Epithelial cell of esophagus (primary cell): ENCODE results near the gene AHDC1.

Source experiments
- DNase-seq: peaks from one replicate; pipeline ENCODE4 v3.0.0; 2010; ENCODE audit warnings: low read depth
- H3K4me3 ChIP-seq: 2 replicates; pipeline ENCODE4 v1.5.1; 2011; ENCODE audit warnings: mild to moderate bottlenecking, low read length, control low read depth
- CTCF ChIP-seq: IDR thresholded peaks from 2 replicates; pipeline ENCODE4 v1.5.1; 2011; ENCODE audit warnings: low read depth, mild to moderate bottlenecking, low read length, control low read depth, inconsistent platforms; ENCODE audit not compliant: insufficient read depth; ENCODE audit errors: missing control alignments

AHDC1 gene

GRCh38 chr1:27561124-27561899 lies 42.6 kb downstream of the AHDC1 start:
- DNase-seq = no peak
- no peak overlapping the region for H3K4me3 ChIP-seq
- no peak for TF ChIP-seq CTCF

DNA sequence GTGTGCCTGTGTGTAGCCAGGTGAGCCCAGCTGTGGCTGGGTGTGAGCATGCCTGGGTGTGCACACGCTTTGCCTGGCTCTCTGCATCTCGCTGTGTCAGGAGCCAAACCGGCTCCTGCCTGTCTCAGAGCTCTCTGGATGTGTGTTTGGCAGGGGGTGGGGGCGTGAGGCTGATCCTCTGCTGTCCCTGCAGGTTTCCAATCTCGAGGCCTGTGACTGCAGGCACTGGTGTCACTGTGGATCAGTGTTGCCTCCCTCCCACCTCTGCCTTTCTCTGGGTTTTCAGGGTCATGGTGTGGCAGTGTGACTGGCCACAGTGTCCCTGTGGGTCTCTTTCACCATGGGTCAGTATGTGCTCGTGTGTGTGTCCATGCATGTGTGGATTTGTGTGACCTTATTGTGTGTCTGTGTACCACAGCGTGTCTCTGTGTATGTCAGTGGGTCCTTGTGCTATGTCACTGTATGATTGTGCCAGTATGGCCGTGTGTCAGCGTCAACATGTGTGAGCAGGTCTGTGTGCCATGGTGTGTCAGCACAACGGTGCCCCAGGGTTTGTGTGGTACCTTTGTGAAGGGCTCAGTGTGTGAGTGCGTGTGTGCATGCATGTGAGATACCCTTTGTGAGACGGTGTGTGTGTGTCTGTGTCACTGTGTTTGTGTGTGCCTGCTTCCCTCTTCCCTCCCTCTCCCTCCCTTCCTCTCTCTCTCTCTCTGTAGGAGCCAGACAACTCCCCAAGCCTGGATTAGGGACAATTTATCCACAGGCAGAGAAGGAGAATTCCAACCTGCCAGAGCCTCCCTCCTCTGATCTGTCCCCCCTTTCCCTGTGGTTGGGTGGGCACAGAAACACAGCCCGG lies 43.4 kb downstream of the AHDC1 start:
- no peak overlapping the region for H3K4me3 ChIP-seq
- no peak for TF ChIP-seq CTCF

GRCh38 chr1:27559466-27560030 lies 44.4 kb downstream of the AHDC1 start:
- no peak for DNase-seq
- H3K4me3 ChIP-seq = no peak overlapping the region
- peak; percentile 1 for TF ChIP-seq CTCF

More for the DNA sequence above, 43.4 kb downstream of the AHDC1 start:
- DNase-seq = peak; percentile 69

DNA sequence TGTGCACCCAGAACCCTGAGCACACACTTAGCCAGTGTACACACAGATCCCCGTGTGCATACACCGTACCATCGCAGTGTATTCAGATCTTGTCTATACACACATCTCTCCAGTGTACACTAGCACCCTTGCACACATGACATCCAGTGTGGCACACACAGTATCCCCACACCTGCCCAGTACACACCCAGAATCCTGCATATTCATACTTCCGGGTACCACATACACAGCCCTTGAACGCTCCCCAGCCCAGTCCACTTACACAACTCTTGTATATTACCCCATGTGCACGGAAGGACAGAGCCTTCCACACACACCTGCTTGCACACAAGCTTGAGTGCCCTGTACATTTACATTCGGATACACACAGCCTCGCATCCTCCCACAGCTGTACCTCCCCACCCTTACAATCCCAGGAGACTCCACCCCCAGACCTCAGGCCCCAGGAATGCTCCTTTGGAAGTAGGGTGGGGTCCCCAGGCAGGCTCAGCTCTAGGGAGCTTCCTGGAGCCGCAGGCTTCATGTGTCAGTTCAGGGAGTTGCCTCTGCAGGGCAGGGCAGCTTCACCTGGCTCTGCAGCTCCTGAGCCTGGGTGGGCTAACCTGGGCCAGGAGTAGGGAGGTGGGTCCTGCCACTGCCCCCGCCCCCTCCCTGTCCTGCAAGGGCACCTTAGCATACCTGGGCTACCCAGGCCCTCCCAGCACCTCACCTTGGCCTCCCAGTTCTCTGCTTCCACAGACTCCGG lies 46.2 kb downstream of the AHDC1 start:
- DNase-seq = peak; percentile 98
- no peak overlapping the region for H3K4me3 ChIP-seq
- no peak for TF ChIP-seq CTCF

- peak; percentile 97 for DNase-seq
- no peak overlapping the region for H3K4me3 ChIP-seq
- peak; percentile 83 for TF ChIP-seq CTCF
Measured at GRCh38 chr1:27556781-27557595, 47.0 kb downstream of the AHDC1 start.

DNA sequence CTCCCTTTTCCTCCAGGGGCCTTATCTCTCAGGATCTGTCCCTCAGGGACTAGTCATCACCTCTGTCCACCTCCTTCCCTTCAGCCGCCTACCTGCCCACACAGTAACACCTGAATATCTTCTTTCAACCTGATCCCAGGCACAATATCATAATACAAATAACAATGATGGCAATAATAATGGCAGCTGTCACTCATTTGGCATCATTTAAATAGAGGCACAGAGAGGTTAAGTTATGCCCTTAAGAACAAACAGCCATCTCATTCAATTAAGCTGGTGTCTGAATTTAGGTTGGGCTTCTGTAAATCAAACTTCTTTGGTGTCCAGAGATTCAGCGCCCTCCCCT lies 47.5 kb downstream of the AHDC1 start:
- no peak for DNase-seq
- no peak overlapping the region for H3K4me3 ChIP-seq
- no peak for TF ChIP-seq CTCF
